ENCODE measurements around the gene RNASE11.
"Not testable (repeated sequence)": the region's sequence is repeated elsewhere in the genome, so short reads cannot be mapped to it uniquely, and the experiment has no call there.

RNASE11 gene

GRCh38 chr14:20613094-20614037 is 25.6 kb upstream of the RNASE11 start:
- DNase-seq: peak; percentile 88

DNA sequence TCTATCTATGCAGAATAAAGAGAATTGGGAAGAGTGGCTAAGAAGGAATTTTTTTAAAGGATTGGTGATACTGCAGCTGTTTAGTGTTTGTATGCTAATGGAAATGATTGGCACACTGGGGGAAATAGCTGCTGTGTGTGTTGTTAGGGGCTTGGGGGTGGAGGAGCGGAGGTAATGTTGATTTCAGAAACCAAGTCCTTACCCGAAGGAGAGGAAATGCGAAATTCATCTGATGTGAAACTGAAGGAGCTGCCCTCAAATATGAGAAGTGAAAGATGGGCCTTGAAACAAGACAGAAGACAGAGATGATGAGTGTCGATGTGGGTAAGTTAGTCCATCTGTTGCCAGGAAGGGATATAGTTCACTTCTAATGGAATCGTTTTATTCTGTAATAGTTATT is 24.6 kb upstream of the RNASE11 start:
- no peak for DNase-seq

GRCh38 chr14:20611277-20611676 is 23.5 kb upstream of the RNASE11 start:
- DNase-seq: no peak

DNA sequence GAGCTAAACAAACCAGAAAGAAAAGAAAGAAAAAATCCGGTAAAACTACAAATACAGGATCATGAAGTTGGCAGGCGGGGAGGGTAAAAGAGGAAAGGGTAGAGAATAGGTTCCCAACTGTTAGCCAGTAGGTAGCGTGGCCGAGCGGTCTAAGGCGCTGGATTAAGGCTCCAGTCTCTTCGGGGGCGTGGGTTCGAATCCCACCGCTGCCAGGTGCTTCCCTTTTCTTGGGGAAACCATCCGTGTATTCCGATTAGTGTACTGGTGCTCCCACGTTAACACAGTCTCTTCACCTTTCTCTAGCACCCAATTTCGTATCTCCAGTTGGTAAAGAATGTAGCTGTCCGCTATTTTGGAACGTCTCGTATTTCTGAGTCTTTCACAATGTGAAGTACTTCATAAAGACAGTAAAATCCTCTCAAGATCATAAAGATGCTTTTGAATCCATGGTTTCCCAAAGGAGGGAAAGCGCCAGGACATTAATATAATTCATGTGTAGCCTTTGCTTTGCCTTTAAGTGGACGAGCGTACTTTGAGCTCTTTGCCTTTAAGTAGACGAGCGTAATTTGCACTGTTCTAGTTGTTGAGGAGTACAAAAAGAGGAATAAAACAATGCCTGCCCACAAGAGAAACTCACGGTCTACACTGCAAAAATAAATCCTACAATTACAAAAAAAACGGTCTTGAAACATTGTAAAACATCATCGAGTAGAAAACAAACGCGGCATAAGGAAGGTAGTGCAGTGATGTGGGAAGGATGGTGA is 22.4 kb upstream of the RNASE11 start:
- peak; percentile 61 for DNase-seq

- DNase-seq: peak; percentile 87
Observed at GRCh38 chr14:20609215-20610001, 21.6 kb upstream of the RNASE11 start.

DNA sequence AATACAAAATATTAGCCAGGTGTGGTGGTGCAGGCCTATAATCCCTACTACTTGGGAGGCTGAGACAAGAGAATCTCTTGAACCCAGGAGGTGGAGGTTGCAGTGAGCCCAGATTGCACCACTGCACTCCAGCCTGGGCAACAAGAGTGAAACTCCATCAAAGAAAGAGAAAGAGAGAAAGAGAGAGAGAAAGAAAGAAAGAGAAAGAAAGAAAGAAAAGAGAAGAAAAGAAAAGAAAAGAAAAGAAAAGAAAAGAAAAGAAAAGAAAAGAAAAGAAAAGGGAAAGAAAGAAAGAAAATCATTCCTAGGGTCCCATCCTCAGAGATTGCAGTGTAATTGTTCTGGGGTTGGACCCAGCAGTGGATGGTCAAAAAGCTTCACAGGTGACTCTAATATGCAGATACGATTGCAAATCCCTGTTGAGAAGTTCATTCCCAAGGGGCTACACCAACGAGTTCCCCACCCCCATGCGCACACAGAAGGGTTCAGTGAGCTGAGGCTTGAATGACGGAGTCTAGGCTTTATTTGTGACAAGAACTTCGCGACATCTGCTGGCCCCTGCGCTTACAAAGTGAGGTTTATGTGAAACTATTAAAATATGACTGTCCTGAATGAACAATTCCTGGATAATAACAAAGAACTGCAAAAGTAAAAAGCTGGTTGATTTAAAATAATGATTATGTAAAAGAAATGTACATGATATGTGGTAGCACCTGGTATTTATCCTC is 20.7 kb upstream of the RNASE11 start:
- DNase-seq: no peak

DNA sequence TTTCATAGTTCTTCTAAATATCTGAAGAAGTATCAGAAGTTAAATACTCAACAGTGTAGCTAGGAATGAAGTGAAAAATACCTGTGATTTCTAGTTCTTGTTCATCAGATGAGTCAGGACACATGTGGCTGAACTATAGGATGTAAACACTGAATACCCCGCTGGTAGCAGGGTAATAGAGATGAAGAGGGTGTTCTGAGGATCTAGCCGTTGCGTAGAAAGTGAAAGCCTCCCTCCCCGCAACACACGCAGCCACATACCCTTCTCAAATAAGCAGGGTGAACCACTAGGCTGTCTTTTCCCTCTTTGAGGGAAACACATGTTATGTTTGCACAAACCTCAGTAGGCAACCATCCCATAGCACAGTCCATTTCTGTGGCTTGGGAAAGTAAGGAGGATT is 19.8 kb upstream of the RNASE11 start:
- no peak for DNase-seq

DNA sequence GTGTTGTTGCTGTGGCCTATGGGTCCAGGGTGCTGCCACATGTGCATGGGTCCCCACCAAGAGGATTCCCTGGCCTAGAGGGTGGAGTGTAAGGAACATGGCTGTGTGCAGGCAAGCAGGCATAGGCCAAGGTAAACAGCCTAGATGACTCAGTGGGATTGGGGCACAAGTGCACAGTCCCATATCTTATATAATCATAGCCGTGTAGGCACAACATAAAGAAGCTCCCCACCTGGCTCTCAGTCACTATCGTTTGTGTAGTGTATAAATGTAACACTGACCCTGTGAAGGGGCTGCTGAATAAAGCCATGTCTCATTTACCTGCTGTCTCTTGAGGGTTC is 19.1 kb upstream of the RNASE11 start:
- no peak for DNase-seq

DNA sequence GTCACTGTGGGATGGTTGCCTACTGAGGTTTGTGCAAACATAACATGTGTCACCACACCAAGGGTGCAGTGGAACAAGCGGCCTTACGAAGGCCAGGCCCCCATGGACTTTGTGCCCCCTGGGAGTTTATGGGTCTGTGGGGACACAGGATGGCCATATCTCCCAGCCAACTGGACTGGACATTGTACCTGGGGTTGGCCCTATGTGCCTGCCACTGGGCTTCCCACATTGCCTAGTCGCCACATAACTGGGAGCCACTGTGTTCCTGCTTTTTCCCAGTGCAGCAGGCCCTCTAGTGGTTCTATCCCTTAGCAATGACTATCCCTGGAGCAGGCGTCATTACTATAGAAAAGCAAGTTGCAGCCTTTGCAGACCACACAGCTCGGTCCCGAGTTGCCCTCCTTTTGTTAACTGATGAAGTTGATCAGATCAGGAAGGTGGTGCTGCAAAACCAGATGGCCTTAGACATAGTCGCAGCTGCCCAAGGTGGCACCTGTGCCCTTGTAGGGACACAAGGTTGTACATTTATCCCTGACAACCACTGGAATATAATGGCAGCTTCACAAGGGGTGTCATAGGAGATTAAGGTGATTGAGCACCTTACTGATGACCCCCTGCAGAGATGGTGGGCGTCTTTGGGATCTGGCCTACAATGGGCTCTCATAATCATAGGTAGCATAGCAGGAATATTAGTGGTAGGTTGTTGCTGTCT is 18.5 kb upstream of the RNASE11 start:
- DNase-seq: peak; percentile 5

DNA sequence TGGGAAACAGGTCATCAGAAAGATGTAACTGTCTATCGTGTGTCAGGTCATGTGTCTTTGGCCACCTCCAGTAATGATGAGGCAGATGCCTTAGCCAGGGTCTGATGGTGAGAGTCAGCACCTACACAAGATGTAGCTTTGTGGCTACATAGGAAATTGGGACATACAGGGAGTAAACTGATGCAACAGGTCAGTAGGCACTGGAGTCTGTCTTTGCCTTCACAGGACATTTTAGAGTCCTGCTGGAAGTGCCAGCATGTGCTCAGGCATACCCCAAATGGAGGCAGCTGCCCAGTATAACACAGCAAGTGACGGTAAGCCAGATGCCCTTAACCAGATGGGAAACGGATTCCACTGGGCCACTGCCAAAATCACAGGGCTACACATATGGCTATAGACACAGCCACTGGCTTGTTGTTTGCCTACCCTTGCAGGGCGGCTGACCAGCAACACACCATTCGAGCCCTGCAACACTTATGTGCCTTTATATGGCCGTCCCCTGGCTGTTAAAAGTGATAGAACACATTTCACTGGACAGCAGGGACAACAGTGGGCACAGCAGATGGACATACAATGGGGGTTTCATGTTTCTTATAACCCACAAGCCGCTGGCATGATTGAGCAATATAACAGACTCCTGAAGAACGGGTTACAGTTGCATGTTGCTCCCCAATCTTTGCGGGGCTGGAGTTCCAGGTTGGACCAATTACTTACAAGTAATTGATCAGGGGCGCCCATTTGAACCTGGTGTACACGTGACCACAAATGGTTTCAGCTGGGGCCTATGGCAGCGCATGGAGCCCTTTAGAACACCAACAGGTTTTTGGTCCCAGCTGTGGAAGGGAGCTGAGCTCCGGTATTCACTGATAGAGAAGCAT is 16.3 kb upstream of the RNASE11 start:
- DNase-seq: no peak

DNA sequence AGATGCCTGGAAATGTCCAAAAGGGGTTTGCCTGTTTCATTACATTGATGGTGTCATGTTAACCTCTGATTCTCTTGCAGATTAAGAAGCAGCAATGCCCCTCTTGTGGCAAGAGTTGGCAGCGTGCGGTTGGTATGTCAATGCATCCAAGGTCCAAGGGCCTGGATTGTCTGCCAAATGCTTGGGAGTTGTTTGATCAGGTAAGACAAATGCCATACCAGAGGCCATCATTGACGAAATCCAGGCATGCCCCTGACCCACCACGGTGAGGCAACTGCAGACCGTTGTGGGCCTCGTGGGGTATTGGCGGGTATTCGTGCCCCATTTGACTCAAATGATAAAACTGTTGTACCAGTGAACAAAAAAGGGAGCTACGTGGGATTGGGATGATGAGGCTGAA is 14.8 kb upstream of the RNASE11 start:
- DNase-seq: no peak

DNA sequence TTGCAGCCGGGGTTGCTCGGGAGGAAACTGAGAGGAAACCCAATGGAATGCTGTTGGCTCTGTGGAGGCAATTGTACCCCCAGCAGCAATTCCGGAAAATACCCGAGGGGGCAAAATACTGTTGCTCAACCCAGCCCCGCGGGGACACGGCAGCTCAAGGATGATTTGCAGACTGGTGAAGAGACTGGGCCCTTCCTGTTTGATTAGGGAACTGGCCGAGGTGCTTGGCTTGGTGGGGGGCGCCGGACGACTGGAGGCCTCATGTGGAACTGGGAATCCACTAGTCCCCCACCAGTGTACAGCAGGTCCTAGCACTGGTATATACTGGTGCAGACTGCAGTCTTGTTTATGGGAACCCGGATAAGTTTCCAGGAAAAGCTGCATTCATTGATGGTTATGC is 13.7 kb upstream of the RNASE11 start:
- no peak for DNase-seq

DNA sequence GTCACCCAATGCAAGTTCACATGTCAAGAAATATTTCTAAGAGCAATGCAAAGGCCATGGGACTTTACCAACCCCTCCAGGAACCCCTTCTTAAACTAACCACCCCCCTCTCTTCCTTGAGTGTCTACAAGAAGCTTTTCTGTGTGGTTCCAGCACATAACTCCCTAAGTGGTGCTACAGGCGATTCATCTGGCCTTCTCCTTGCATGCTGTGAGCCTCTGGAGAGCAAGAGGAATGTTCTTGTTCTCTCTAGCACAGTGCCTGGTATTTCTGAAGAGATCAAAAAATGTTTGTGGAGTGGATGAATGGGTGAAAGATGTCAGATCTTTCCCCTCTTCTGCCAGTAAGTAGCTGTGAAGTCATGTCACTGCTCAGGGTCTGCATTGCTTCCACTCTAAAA is 9.3 kb upstream of the RNASE11 start:
- no peak for DNase-seq

DNA sequence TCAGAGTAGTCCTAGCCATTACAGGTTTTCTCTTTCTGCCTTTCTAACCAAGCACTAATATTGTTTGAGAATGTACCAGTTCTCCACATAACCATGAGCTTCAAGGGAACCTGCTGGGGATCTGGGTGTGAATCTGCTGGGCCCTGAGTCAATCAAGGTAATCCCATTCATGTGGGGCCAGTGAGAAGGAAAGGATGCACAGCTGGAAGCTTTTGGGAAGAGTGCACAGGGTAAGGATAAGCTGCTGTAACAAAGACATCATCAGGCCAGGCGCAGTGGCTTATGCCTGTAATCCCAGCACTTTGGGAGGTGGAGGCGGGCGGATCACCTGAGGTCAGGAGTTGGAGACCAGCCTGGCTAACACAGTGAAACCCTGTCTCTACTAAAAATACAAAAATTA is 7.9 kb upstream of the RNASE11 start:
- DNase-seq: not testable (repeated sequence)

DNA sequence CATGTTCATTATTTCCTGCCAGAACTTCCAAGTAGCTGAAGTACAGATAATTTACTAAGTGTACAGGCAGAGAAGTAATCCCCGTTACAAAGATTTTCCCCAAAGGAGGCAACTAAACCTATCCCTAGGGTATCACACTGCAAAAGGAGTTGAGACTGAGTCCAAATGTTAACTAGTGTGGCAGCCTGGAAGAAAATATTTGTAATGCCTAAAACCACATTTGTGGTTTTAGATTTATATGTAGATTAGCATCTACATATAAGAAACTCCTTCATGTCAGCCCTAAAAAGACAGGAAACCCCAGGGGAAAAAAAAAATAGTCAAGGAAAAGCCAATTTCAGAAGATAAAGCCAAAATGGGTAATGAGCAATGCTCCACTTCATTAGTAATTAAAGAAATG is 4.8 kb upstream of the RNASE11 start:
- no peak for DNase-seq

DNA sequence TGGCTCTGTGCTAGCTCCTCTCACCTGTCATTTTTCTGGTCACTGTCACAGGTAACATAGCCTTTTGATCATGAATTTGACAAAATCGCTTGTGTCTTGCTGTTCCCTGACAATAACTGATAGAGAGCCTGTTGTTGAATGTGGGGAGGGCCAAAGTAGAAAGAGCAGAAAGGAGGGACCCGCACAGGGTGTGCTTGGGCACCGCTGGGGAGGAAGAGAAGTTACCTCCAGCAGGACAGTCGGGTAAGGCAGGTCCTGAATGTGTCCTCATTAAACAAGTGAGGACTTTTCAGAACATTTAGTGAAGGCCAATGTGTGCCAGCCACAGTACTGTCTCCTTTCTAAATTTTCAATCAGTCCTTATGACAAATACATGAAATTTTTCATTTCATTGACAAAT is 3.4 kb upstream of the RNASE11 start, which contains the start of gene RNASE12:
TSS of gene RNASE12 (minus strand) at position 142 of the 400 bp plus-strand sequence. CDS start 653 bp downstream, outside the sequence.
- DNase-seq: no peak

GRCh38 chr14:20583908-20584307 is 3.9 kb downstream of the RNASE11 start:
- no peak for DNase-seq

- no peak for DNase-seq
Observed at GRCh38 chr14:20583142-20583541, 4.7 kb downstream of the RNASE11 start.

DNA sequence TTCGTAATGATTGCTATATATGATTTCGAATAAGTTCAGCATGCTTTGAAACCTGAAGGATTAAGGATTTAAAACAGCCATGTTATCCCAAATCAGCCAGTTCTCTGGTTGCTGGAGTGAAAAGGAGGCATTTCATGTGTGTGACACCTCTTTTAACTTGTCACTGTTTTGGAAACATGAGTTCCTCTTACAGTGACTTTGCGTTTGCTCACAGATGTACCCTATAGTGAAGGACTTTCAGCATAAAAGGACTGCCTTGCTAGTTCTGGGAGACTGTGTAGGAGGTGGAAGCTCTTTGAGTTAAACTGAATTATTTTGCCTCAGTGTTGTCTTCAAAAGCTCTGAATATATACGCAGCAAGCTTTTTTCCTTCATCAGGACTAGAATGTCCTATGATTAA is 7.6 kb downstream of the RNASE11 start:
- DNase-seq: no peak

DNA sequence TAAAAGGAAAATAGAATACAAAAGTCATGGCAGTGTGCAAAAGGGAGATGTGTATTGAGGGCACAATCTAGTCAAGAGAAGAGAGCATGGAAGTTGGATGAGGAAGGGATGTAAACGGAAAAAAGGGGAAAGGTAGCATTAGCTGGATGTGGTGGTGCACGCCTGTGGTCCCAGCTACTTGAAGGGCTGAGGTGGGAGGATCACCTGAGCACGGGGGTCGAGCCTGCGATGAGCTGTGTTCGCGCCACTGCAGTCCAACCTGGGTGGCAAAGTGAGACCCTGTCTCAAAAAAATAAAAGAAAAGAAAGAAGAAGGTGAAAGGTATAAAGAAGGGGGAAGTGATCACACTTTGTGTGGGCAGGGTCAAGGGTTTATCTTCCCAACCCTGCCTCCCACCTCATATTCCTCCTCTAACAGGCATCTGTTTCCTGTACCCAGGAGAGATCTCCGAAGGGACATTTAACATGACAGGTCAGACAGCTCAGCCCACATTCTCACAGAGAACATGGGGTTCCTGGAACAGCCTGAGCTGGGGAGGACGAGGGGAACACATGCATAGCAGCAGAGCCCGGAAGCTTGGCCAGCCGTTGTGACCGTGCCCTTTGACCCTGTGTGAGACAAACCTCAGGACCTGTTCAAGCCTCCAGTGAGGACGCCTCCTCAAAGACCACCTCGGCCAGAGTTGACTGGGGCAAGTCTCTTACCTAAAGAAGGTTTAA is 8.9 kb downstream of the RNASE11 start:
- no peak for DNase-seq
